HepG2 (cell line): ENCODE measurements around the gene GJB6.

Source experiments
- BRCA1 ChIP-seq: sonication (generic); formaldehyde crosslinking; IDR thresholded peaks from 2 replicates; pipeline ENCODE4 v1.4.0; 2020; ENCODE audit warnings: missing genetic modification reagents
- CEBPB ChIP-seq: IDR thresholded peaks from 2 replicates; pipeline ENCODE4 v1.6.1; 2011; ENCODE audit warnings: low read depth, low read length, improper control_type of control experiment, borderline replicate concordance
- SETDB1 ChIP-seq: sonication (generic); formaldehyde crosslinking; IDR thresholded peaks from 2 replicates; pipeline ENCODE4 v1.5.1; 2020; ENCODE audit warnings: missing genetic modification reagents, mild to moderate bottlenecking, borderline replicate concordance
- ZNF3 ChIP-seq: IDR thresholded peaks from 2 replicates; pipeline ENCODE4 v1.7.0; 2017; ENCODE audit warnings: inconsistent platforms

DNA sequence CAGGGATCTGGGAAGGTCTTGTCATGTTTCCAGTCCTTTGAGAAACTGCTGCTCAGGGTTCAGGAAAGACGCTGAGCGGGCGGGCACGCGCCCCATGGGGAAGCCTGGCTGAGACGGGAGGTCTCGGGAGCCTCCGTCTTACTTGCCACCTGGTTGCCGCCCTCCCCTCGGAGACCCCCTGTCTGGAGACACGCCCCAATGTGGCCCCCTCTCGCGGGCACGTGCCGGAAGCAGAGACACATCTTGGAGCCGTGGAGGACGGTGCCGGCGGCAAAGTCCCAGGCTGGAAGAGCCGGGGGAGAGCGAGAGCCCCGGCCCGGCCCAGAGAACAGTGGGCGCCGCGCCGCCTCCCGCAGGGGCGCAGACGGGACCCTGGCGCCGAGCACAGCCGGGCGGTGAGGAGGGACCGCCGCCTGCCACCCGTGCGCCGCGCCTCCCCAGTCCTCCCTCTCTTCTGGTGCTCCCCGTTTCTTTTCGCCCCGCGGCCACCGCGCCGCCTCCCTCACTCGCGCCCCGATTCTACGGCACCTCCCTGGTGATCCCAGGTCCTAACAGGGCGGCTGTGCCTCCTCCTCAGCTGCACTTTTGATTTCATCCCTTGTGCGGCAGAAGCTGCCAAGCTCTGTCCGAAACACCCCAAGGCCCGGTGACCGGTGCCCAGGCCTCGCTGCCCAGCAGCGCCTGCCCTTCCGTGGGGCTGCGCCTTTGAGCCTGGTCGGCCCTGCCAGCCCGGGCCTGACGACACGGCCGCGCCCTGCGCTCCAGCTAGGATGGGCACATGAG lies 54.9 kb downstream of the GJB6 start:
- no peak for TF ChIP-seq CEBPB
- TF ChIP-seq SETDB1 (CRISPR knock-in tag): no peak
- TF ChIP-seq BRCA1 (CRISPR knock-in tag): no peak
- no peak for TF ChIP-seq ZNF3 (CRISPR knock-in tag)
